Heart right ventricle (tissue), 16 donors: ENCODE data around the gene HIVEP3. TPM values are rescaled to one million over a fixed set of nuclear protein-coding genes. Genes with fewer than 3 reads are reported as not detected.

Source experiments
- ATAC-seq, 8 donors: fragments of 200-7000 bp; cut with Tn5 transposase; one replicate each; pipeline ENCODE4 v1.9.1; 2020; ENCODE audit warnings: mild to moderate bottlenecking in 8 of 8, moderate library complexity in 8 of 8, moderate number of reproducible peaks in 1 of 8
- DNase-seq, 2 donors: peaks; one replicate each; pipeline ENCODE4 v3.0.0-alpha.2; 2020
- H3K27ac ChIP-seq, 10 donors: fragments of 200-600 bp; sonication (generic) in 2 of 10; one replicate each; pipeline versions ENCODE4 v1.5.0 to v1.8.0; 2020 to 2022; ENCODE audit warnings: mild to moderate bottlenecking in 3 of 10
- H3K27me3 ChIP-seq, 7 donors: fragments of 200-600 bp; one replicate each; pipeline ENCODE4 v1.8.0; 2021 to 2022; ENCODE audit warnings: mild to moderate bottlenecking in 2 of 7
- H3K36me3 ChIP-seq, 9 donors: fragments of 200-600 bp; sonication (generic) in 1 of 9; one replicate each; pipeline versions ENCODE4 v1.5.0 to v1.8.0; 2020 to 2022; ENCODE audit warnings: mild to moderate bottlenecking in 2 of 9
- H3K4me1 ChIP-seq, 9 donors: fragments of 200-600 bp; sonication (generic) in 1 of 9; one replicate each; pipeline versions ENCODE4 v1.5.0 to v1.8.0; 2020 to 2022; ENCODE audit warnings: mild to moderate bottlenecking in 4 of 9
- H3K4me3 ChIP-seq, 10 donors: fragments of 200-600 bp; sonication (generic) in 2 of 10; one replicate each; pipeline versions ENCODE4 v1.5.0 to v1.8.0; 2020 to 2022; ENCODE audit warnings: mild to moderate bottlenecking in 7 of 10, moderate library complexity in 2 of 10
- H3K9me3 ChIP-seq, 11 donors: fragments of 200-600 bp in 10 of 11; sonication (generic) in 2 of 11; one replicate each; pipeline versions ENCODE4 v1.5.0 to v1.8.0; 2013 to 2022; ENCODE audit warnings: mild to moderate bottlenecking in 2 of 11, control low read depth in 1 of 11, moderate library complexity in 1 of 11
- CTCF ChIP-seq, 9 donors: fragments of 200-600 bp; sonication (generic) in 2 of 9; IDR thresholded peaks; one replicate each; pipeline versions ENCODE4 v1.5.0 to v1.8.0; 2021 to 2022; ENCODE audit warnings: antibody characterized with exemption in 9 of 9, mild to moderate bottlenecking in 5 of 9, moderate library complexity in 1 of 9
- WGBS, 2 donors: extraction: QIAGEN DNeasy Blood & Tissue Kit; methylation state at CpG; one replicate each; pipeline ENCODE4 v1.1.7; 2013; ENCODE audit warnings: inconsistent platforms in 1 of 2; 5-methylcytosine and 5-hydroxymethylcytosine counted together
- intact Hi-C, 10 donors: fragments of 100-400 bp; cut with DNase I; formaldehyde crosslinking; loops; one replicate each; pipeline versions ENCODE4 v1.11.1 to v1.14.2; 2022
- polyA plus RNA-seq, 2 donors: library from polyadenylated mRNA; stranded (reverse); fragments of 200-250 nt; gene quantifications; one replicate each; pipeline ENCODE4 v1.2.3, GENCODE V29; 2013
- total RNA-seq, 10 donors: library from RNA; stranded (reverse); fragmentation: NEBNext Ultra II Directional in 3 of 10; extraction: Animal tissue kit (Norgen Biotek cat#: 25700) in 3 of 10; gene quantifications; one replicate each; pipeline versions ENCODE4 v1.2.1 to v1.2.4, GENCODE V29; 2021 to 2023
- donor health status: Arrhythmogenic right ventricular cardiomyopathy.
- donor health status: ischemic (EF 13 %, LVEDD 7.1; RV severe dilation, severe dysfunction).
- donor health status: healthy with polysubstance abuse.
- donor health status: DM: no; HTN: yes; CAD: no.
- donor health status: DM: no; HTN: no; CAD: no.
- donor health status: ischemic (EF 25% LVEDD 6.9; RV normal size, moderate dysfunction).
- donor health status: ischemic (EF 25% LVEDD 5.7; RV mildly dilated, moderate dysfunction).
- donor health status: healthy.
- donor health status: DM: yes; HTN: yes; CAD: no.
- donor health status: Ischemic cardiomyopathy.
- donor health status: ischemic (EF 35%, LVEDD 5.7; RV mildly dilated, moderate dysfunction).
- donor health status: nonischemic (EF 11% LVEDD 7.7; RV severe dilation, severe dysfunction).
- donor health status: DM: yes; HTN: yes; CAD: no.
- donor health status: PGD.
- donor health status: ischemic (EF 29% LVEDD 5.4; RV normal size, mild dysfunction).
- donor health status: nonischemic (EF 23%, LVEDD 6.1; RV moderate dilation, normal function).

HIVEP3 gene
- total and polyA plus RNA-seq, 12 donors = 2.6 to 7.5 (median 5.2) TPM

DNA sequence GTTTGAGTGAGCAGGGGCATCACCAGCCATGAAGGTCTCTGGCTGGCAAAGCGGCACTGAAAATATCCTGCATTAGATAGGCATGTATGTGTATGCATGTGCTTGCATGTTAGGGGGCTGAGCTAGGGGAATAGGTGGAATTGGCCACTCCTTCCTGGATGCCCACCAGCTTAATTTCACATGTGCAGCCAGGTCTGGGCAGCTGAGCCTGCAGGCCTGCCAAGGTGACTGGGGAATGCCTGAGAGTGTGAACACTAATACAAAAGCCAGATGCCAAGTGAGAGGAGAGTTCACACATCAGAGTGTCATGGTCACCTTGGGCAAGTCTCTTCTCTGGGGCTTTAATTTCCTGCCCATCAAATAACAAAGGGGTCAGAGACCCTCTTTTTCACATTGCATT lies 155.9 kb downstream of the HIVEP3 start:
- peaks cover 3 to 48% (median 35%) of the 10 kb centered on the region in 9 donors for H3K4me1 ChIP-seq
- no peaks in the 10 kb centered on the region for H3K27me3 ChIP-seq
- no peaks in the 10 kb centered on the region for H3K36me3 ChIP-seq
- peaks cover 0 to 16% (median 0%) of the 10 kb centered on the region in 11 donors for H3K9me3 ChIP-seq
- no peak for DNase-seq
- no peak overlapping the region for H3K27ac ChIP-seq
- no peak for TF ChIP-seq CTCF (IDR thresholded peaks at IDR 0.05)
- intact Hi-C loops = no loop called here
- no peak for ATAC-seq
- WGBS, 2 donors = 100% methylated on average over 1 of the region's 1 CpG
- H3K4me3 ChIP-seq = no peak overlapping the region

DNA sequence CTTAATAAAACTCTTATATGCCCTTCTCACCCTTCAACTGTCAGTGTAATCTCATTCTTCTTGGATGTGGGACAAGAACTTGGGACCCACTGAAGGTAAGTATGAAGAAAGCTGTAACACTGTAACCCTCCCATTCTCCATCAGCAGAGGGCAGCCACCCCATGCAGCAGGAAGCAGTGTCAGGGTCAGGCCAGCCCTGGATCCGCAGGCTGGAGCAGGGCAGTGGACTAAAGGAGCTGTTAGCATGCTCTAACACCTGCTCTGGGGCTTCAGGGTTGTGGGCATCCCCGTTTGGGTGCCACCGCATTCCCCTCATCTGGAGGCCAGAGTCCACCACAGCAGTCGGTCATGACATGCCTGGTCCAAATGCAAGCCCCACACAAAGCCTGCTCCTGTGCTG lies 156.5 kb downstream of the HIVEP3 start:
- peaks cover 0 to 16% (median 0%) of the 10 kb centered on the region in 11 donors for H3K9me3 ChIP-seq
- 70 to 72% methylated on average over 4 of the region's 4 CpGs for WGBS, 2 donors
- no peak for TF ChIP-seq CTCF (IDR thresholded peaks at IDR 0.05)

GRCh38 chr1:41758904-41759548 lies 159.7 kb downstream of the HIVEP3 start:
- H3K4me3 ChIP-seq = no peak overlapping the region
- no peaks in the 10 kb centered on the region for H3K27me3 ChIP-seq
- peaks cover 0 to 16% (median 0%) of the 10 kb centered on the region in 11 donors for H3K9me3 ChIP-seq
- intact Hi-C loops = no loop called here
- DNase-seq (no peak), ATAC-seq (no peak)
- H3K36me3 ChIP-seq = no peaks in the 10 kb centered on the region
- 94 to 98% methylated on average over 3 of the region's 3 CpGs for WGBS, 2 donors
- H3K4me1 ChIP-seq = peaks cover 0 to 18% (median 2%) of the 10 kb centered on the region in 9 donors
- no peak for TF ChIP-seq CTCF (IDR thresholded peaks at IDR 0.05)
- no peak overlapping the region for H3K27ac ChIP-seq

More for the DNA sequence above, 156.5 kb downstream of the HIVEP3 start:
- no peak for ATAC-seq
- H3K4me1 ChIP-seq = peaks cover 3 to 43% (median 30%) of the 10 kb centered on the region in 9 donors
- H3K27me3 ChIP-seq = no peaks in the 10 kb centered on the region
- no peak overlapping the region for H3K27ac ChIP-seq
- H3K4me3 ChIP-seq = no peak overlapping the region
- no peak for DNase-seq
- no peaks in the 10 kb centered on the region for H3K36me3 ChIP-seq
- intact Hi-C loops = no loop called here

GRCh38 chr1:41758500-41758899 lies 160.2 kb downstream of the HIVEP3 start:
- Histone ChIP-seq H3K9me3 (peaks cover 0 to 16% (median 0%) of the 10 kb centered on the region in 11 donors), H3K4me1 (peaks cover 0 to 20% (median 0%) of the 10 kb centered on the region in 9 donors), H3K27me3 (no peaks in the 10 kb centered on the region), H3K27ac (no peak overlapping the region), H3K4me3 (no peak overlapping the region), H3K36me3 (no peaks in the 10 kb centered on the region)
- ATAC-seq (no peak), DNase-seq (no peak)
- intact Hi-C loops = no loop called here
- no peak for TF ChIP-seq CTCF (IDR thresholded peaks at IDR 0.05)
- WGBS, 2 donors = 84 to 88% methylated on average over 2 of the region's 2 CpGs
